CD4-positive, alpha-beta T cell (primary cell): ENCODE results near the gene TSPAN18. TPM values are rescaled to one million over a fixed set of nuclear protein-coding genes. Genes with fewer than 3 reads are reported as not detected.
A peak's percentile ranks its signal among the peaks of the same experiment; 100 is the strongest.

Experiments
- ATAC-seq: fragments of 200-7000 bp; cut with Tn5 transposase; one replicate; pipeline ENCODE4 v1.10.0; 2022; ENCODE audit warnings: mild to moderate bottlenecking; ENCODE audit not compliant: poor library complexity
- CTCF ChIA-PET: fragments of 350-600 bp; sonication (Branson Sonifier 250); formaldehyde crosslinking; loops from one replicate; lab custom pipeline; 2021; ENCODE audit warnings: antibody characterized with exemption, inconsistent platforms; lab: Charles Lee
- POLR2A ChIA-PET: fragments of 350-600 bp; sonication (Branson Sonifier 250); formaldehyde crosslinking; loops from one replicate; lab custom pipeline; 2021; ENCODE audit warnings: antibody characterized with exemption, inconsistent platforms; lab: Charles Lee
- DNase-seq, 14 experiments: peaks; one replicate each; pipeline ENCODE4 v3.0.0-alpha.2; 2013 to 2020; ENCODE audit warnings: mixed read lengths in 2 of 14
- H3K27ac ChIP-seq, 2 donors: one replicate each; pipeline versions ENCODE4 v1.5.1 to v1.7.0; 2013; ENCODE audit warnings: low read length in 2 of 2, low read depth in 1 of 2, mild to moderate bottlenecking in 1 of 2
- H3K27me3 ChIP-seq, 2 experiments: 1 replicate in 1 of 2; 2 replicates in 1 of 2; pipeline versions ENCODE4 v1.6.1 to v1.7.0; 2013; ENCODE audit warnings: low read length in 2 of 2, control low read depth in 1 of 2, mild to moderate bottlenecking in 1 of 2, moderate library complexity in 1 of 2; ENCODE audit not compliant: insufficient read depth in 2 of 2, control insufficient read depth in 1 of 2
- H3K36me3 ChIP-seq: one replicate; pipeline ENCODE4 v1.6.1; 2013; ENCODE audit warnings: low read length, control low read depth; ENCODE audit not compliant: insufficient read depth
- H3K4me1 ChIP-seq: one replicate; pipeline ENCODE4 v1.6.1; 2013; ENCODE audit warnings: low read length, control low read depth; ENCODE audit not compliant: insufficient read depth
- H3K4me3 ChIP-seq: one replicate; pipeline ENCODE4 v1.5.1; 2013; ENCODE audit warnings: mild to moderate bottlenecking, low read length, moderate library complexity
- H3K9me3 ChIP-seq, 2 experiments: 1 replicate in 1 of 2; 2 replicates in 1 of 2; pipeline versions ENCODE4 v1.6.1 to v1.7.0; 2013; ENCODE audit warnings: low read length in 2 of 2, mild to moderate bottlenecking in 2 of 2, control low read depth in 1 of 2, moderate library complexity in 1 of 2; ENCODE audit not compliant: control insufficient read depth in 1 of 2, insufficient read depth in 1 of 2
- H3K27ac Mint-ChIP-seq: one replicate; pipeline ENCODE4 v1.8.0; 2020; ENCODE audit warnings: mixed read lengths
- H3K27me3 Mint-ChIP-seq: one replicate; pipeline ENCODE4 v1.8.0; 2021; ENCODE audit warnings: mixed read lengths
- H3K36me3 Mint-ChIP-seq: one replicate; pipeline ENCODE4 v1.8.0; 2021; ENCODE audit warnings: low read depth, mixed read lengths
- H3K4me1 Mint-ChIP-seq: one replicate; pipeline ENCODE4 v1.8.0; 2021; ENCODE audit warnings: low read depth, mixed read lengths
- H3K4me3 Mint-ChIP-seq: one replicate; pipeline ENCODE4 v1.8.0; 2020; ENCODE audit warnings: mild to moderate bottlenecking, mixed read lengths
- H3K9me3 Mint-ChIP-seq: one replicate; pipeline ENCODE4 v1.8.0; 2020; ENCODE audit warnings: mixed read lengths
- CTCF ChIP-seq: fragments of 200-600 bp; IDR thresholded peaks from one replicate; pipeline ENCODE4 v1.8.0; 2022; ENCODE audit warnings: antibody characterized with exemption, mild to moderate bottlenecking
- intact Hi-C, 2 experiments: fragments of 100-400 bp; cut with DNase I in 1 of 2; cut with micrococcal nuclease in 1 of 2; formaldehyde crosslinking; loops; one replicate each; pipeline versions ENCODE4 v1.15.1 to v1.9.0; 2023 to 2025; cut with DNase I, micrococcal nuclease
- total RNA-seq, 174 experiments: library from RNA in 2 of 174; stranded (reverse) in 2 of 174; gene quantifications; one replicate each; pipeline ENCODE4 v1.2.3 and lab custom pipeline; 2021 to 2026

The TSPAN18 gene
- total RNA-seq, 2 experiments from 2014 or later: 23.0 to 25.3 TPM

GRCh38 chr11:44972746-44973435, 246.1 kb downstream of the TSPAN18 start:
- POLR2A ChIA-PET: no interaction called here

GRCh38 chr11:44973632-44974401, 247.1 kb downstream of the TSPAN18 start:
- H3K9me3 Mint-ChIP-seq: no peaks in the 10 kb centered on the region
- DNase-seq (peak in 1 of 14 experiments; percentile 30), ATAC-seq (no peak)
- no peaks in the 10 kb centered on the region for H3K36me3 Mint-ChIP-seq
- CTCF ChIA-PET: no interaction called here
- H3K4me1 Mint-ChIP-seq: no peaks in the 10 kb centered on the region
- TF ChIP-seq CTCF: no peak
- POLR2A ChIA-PET: no interaction called here
- peaks cover 24% of the 10 kb centered on the region for H3K4me1 ChIP-seq
- no peaks in the 10 kb centered on the region for H3K9me3 ChIP-seq
- H3K27ac ChIP-seq: no peak overlapping the region
- H3K27me3 Mint-ChIP-seq: no peaks in the 10 kb centered on the region
- intact Hi-C loops: no loop called here
- H3K4me3 Mint-ChIP-seq: no peak overlapping the region
- no peaks in the 10 kb centered on the region for H3K36me3 ChIP-seq
- H3K27me3 ChIP-seq: no peaks in the 10 kb centered on the region
- no peak overlapping the region for H3K27ac Mint-ChIP-seq
- no peak overlapping the region for H3K4me3 ChIP-seq

More at GRCh38 chr11:44972746-44973435, 246.1 kb downstream of the TSPAN18 start:
- no peak overlapping the region for H3K27ac Mint-ChIP-seq
- H3K27me3 Mint-ChIP-seq: no peaks in the 10 kb centered on the region
- H3K4me3 ChIP-seq: no peak overlapping the region
- no peaks in the 10 kb centered on the region for H3K4me1 Mint-ChIP-seq
- no peaks in the 10 kb centered on the region for H3K9me3 ChIP-seq
- no peaks in the 10 kb centered on the region for H3K36me3 Mint-ChIP-seq
- CTCF ChIA-PET: no interaction called here
- no peak overlapping the region for H3K4me3 Mint-ChIP-seq
- ATAC-seq (no peak), DNase-seq (no peak)
- H3K27me3 ChIP-seq: no peaks in the 10 kb centered on the region
- H3K27ac ChIP-seq: no peak overlapping the region
- H3K9me3 Mint-ChIP-seq: no peaks in the 10 kb centered on the region
- intact Hi-C loops: no loop called here
- H3K4me1 ChIP-seq: peaks cover 15% of the 10 kb centered on the region
- H3K36me3 ChIP-seq: no peaks in the 10 kb centered on the region
- TF ChIP-seq CTCF: no peak

DNA sequence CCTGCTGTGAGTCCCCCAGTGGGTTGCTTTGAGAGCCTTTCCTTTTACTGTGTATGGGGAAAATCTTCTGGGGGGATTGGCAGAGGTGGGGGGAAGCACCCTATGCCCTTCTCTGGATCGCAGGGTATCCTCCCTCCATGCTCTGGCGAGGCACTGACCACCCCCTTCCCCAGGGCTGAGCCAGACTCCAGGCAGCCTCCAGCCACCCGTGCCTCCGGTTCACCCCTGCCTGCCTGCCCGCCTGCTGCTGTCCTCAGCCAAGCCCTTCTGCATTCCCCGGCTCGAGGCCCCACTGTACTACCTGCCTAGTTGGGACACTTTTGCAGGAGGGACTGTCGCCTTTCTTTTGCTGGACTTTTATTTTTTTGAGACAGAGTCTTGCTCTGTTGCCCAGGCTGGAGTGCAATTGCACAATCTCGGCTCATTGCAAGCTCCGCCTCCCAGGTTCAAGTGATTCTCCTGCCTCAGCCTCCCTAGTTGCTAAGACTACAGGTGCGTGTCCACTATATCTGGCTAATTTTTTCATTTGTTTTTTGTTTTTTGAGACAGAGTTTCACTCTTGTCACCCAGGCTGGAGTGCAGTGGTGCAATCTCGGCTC, 247.7 kb downstream of the TSPAN18 start:
- Mint-ChIP-seq H3K27ac (no peak overlapping the region), H3K4me1 (no peaks in the 10 kb centered on the region), H3K27me3 (no peaks in the 10 kb centered on the region), H3K4me3 (no peak overlapping the region), H3K9me3 (no peaks in the 10 kb centered on the region), H3K36me3 (no peaks in the 10 kb centered on the region)
- ChIA-PET POLR2A (no interaction called here), CTCF (no interaction called here)
- H3K36me3 ChIP-seq: no peaks in the 10 kb centered on the region
- DNase-seq (no peak), ATAC-seq (no peak)
- peaks cover 31% of the 10 kb centered on the region for H3K4me1 ChIP-seq
- H3K27me3 ChIP-seq: no peaks in the 10 kb centered on the region
- no peak for TF ChIP-seq CTCF
- H3K9me3 ChIP-seq: no peaks in the 10 kb centered on the region
- H3K27ac ChIP-seq: no peak overlapping the region
- no peak overlapping the region for H3K4me3 ChIP-seq
- intact Hi-C loops: no loop called here
